PFSK-1 (cell line): ENCODE data around the gene RELT.

Experiments
- FOXP2 ChIP-seq: optimal IDR thresholded peaks from 2 replicates; pipeline ENCODE3; 2011; ENCODE audit warnings: borderline replicate concordance, control low read depth, inconsistent platforms; ENCODE audit not compliant: insufficient read depth; ENCODE audit errors: extremely low read length, extremely low read depth
- POLR2AphosphoS5 ChIP-seq: IDR thresholded peaks from 2 replicates; pipeline ENCODE4 v1.6.1; 2012; ENCODE audit warnings: low read depth, mild to moderate bottlenecking, control low read depth, low read length, moderate library complexity
- SIN3A ChIP-seq: IDR thresholded peaks from 2 replicates; pipeline ENCODE4 v1.6.1; 2012; ENCODE audit warnings: mild to moderate bottlenecking, low read length, moderate library complexity, borderline replicate concordance; ENCODE audit not compliant: insufficient read depth
- TAF1 ChIP-seq: IDR thresholded peaks from 2 replicates; pipeline ENCODE4 v1.6.1; 2012; ENCODE audit warnings: low read length, control low read depth, borderline replicate concordance; ENCODE audit not compliant: insufficient read depth
- TF ChIP-seq, protein P1 (sequence below), 2 experiments: IDR thresholded peaks; 2 replicates each; pipeline versions ENCODE4 v1.6.1 to v1.8.0; 2011 to 2012; ENCODE audit warnings: low read depth in 2 of 2, low read length in 2 of 2, control low read depth in 1 of 2, inconsistent platforms in 1 of 2, mild to moderate bottlenecking in 1 of 2, moderate library complexity in 1 of 2; ENCODE audit not compliant: insufficient read depth in 1 of 2

RELT gene

DNA sequence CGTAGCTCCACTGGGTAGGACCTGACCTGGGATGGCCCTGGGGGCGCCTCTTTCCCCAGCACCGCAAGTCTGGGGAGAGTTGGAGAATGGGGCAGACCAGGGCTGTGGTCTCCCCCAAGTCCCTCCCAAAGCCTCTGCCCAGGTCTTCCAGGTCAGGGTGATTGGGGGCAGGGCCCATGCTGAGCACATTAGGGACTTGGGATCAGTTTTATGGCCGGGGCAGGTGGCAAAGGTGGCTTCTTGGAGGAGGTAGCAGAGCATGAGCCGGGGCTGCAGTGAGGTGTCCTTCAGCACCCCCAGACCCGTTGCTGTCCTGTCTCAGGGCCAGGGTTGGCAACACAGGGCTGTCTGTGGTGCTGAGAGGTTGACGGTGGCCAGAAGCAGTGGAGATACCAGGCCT is 6.0 kb downstream of the RELT start:
- TF ChIP-seq SIN3A (no peak), FOXP2 (no peak), POLR2AphosphoS5 (no peak), TAF1 (no peak)
- TF ChIP-seq, protein P1, sequence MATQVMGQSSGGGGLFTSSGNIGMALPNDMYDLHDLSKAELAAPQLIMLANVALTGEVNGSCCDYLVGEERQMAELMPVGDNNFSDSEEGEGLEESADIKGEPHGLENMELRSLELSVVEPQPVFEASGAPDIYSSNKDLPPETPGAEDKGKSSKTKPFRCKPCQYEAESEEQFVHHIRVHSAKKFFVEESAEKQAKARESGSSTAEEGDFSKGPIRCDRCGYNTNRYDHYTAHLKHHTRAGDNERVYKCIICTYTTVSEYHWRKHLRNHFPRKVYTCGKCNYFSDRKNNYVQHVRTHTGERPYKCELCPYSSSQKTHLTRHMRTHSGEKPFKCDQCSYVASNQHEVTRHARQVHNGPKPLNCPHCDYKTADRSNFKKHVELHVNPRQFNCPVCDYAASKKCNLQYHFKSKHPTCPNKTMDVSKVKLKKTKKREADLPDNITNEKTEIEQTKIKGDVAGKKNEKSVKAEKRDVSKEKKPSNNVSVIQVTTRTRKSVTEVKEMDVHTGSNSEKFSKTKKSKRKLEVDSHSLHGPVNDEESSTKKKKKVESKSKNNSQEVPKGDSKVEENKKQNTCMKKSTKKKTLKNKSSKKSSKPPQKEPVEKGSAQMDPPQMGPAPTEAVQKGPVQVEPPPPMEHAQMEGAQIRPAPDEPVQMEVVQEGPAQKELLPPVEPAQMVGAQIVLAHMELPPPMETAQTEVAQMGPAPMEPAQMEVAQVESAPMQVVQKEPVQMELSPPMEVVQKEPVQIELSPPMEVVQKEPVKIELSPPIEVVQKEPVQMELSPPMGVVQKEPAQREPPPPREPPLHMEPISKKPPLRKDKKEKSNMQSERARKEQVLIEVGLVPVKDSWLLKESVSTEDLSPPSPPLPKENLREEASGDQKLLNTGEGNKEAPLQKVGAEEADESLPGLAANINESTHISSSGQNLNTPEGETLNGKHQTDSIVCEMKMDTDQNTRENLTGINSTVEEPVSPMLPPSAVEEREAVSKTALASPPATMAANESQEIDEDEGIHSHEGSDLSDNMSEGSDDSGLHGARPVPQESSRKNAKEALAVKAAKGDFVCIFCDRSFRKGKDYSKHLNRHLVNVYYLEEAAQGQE (IDR thresholded peaks at IDR 0.05; ENCODE audit: insufficient read depth in 1 of 2, low read depth in 2 of 2, low read length in 2 of 2) = no peak

DNA sequence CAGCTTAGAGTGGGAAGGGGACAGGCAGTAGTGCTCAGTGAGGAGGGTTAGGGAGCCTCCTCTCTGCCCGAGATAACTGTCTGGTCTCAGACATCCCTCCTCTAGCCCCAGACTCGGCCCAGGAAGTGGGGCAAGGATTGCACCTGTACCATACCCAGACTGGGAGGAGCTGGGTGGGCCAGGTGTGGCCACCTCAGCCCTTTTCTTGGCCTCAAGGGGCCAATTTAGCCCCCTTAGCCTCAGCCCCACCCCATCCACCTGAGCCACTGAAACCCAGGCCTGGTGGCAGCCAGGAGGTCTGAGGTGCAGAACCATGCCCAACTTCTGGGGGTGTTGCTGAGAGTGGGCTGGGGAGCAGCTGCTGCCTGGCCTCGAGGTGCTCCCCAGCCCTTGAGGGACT is 6.5 kb downstream of the RELT start:
- TF ChIP-seq SIN3A (no peak), POLR2AphosphoS5 (no peak), FOXP2 (no peak), TAF1 (no peak)
- TF ChIP-seq, protein P1 (IDR thresholded peaks at IDR 0.05; ENCODE audit: insufficient read depth in 1 of 2, low read depth in 2 of 2, low read length in 2 of 2) = no peak

DNA sequence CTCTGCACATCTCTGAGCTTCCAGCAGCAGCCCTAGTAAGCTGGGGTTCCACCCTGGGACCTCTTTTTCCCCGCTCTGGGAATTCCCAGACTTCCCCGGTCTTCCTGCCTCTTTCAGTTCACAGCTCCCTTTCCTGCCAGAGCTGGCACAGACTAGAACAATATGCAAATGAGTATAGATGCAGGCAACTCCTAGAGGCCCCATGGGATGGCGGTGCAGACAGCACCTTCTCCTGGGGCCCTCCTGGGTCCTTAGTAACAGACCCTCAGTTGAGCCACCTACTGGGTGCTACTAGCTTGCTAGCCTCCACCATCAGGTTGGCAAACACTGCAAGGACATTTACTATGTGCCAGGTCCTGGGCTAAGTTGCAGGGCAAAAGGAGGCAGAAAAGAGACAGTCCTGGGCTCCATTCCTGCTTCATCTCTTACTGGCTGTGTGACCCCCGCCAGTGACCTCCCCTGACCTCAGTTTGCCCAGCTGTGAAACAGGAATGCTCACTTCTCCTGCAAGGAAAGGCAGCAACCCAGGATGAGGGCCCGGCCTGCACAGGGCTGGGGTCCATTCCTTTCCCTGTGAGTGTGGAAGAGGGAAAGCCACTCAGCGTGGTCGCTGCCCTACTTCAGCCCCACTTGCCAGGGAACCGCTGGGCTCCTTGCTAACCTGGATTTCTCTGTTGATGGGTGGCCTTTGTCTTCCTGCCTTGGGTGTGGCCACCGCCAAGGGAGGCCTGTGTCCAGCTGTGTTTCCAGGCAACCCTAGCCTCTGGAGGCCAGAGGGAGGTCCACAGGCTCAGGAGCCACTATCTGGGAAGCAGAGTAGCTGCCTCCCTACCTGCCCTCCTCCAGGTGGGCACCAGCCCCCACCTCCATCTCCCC is 7.3 kb downstream of the RELT start:
- TF ChIP-seq TAF1 = no peak
- TF ChIP-seq, protein P1 (IDR thresholded peaks at IDR 0.05; ENCODE audit: insufficient read depth in 1 of 2, low read depth in 2 of 2, low read length in 2 of 2) = no peak
- TF ChIP-seq FOXP2 = no peak

DNA sequence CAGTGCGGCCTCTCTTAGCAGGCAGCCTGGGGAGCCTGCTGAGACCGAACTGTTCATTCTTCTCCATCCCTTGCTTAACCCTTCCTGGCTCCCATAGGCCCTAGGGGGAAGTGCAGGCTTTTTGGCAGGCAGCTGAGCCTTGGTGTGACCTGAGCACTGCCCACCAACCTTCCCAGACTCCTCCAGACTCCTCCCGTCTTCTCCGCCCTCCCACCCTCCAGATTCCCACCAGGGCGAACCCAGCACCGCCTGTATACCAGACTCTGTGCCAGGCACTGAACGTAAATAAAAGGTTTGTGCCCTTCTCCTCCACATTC is 7.9 kb downstream of the RELT start:
- no peak for TF ChIP-seq SIN3A
- TF ChIP-seq, protein P1 (IDR thresholded peaks at IDR 0.05; ENCODE audit: insufficient read depth in 1 of 2, low read depth in 2 of 2, low read length in 2 of 2) = no peak
- no peak for TF ChIP-seq TAF1
- no peak for TF ChIP-seq POLR2AphosphoS5
- TF ChIP-seq FOXP2 = no peak

DNA sequence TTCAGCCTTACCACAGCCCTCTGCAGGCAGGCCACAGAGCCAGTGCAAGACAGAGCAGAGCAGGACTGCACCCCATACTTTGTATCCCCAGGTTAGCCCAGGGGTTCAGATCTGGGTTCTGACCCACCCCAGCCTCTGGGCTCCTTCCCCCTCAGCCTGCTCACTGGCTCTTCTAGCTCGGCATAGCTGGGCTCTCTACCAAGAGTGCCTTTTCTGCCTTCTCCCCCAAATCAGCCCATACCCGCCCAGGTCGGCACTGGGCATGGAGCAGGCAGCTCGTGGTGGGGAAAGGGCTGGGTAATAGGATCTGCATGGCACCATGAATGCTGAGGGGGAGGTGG is 8.3 kb downstream of the RELT start:
- TF ChIP-seq SIN3A (no peak), POLR2AphosphoS5 (no peak), FOXP2 (no peak), TAF1 (no peak)
- TF ChIP-seq, protein P1 (IDR thresholded peaks at IDR 0.05; ENCODE audit: insufficient read depth in 1 of 2, low read depth in 2 of 2, low read length in 2 of 2) = no peak
